GM21529 (cell line): ENCODE results near the gene CD82.
"Not testable (repeated sequence)": the region's sequence is repeated elsewhere in the genome, so short reads cannot be mapped to it uniquely, and the experiment has no call there.

Experiments used
- ATAC-seq: cut with Tn5 transposase; IDR thresholded peaks from one replicate; pipeline ENCODE4 v1.9.1; 2021; ENCODE audit not compliant: unreplicated experiment

CD82 gene

GRCh38 chr11:44559207-44559939 is 6.1 kb upstream of the CD82 start:
- peak; percentile 80 for ATAC-seq

- not testable (repeated sequence) for ATAC-seq
Measured at GRCh38 chr11:44559940-44560300, 5.5 kb upstream of the CD82 start.

DNA sequence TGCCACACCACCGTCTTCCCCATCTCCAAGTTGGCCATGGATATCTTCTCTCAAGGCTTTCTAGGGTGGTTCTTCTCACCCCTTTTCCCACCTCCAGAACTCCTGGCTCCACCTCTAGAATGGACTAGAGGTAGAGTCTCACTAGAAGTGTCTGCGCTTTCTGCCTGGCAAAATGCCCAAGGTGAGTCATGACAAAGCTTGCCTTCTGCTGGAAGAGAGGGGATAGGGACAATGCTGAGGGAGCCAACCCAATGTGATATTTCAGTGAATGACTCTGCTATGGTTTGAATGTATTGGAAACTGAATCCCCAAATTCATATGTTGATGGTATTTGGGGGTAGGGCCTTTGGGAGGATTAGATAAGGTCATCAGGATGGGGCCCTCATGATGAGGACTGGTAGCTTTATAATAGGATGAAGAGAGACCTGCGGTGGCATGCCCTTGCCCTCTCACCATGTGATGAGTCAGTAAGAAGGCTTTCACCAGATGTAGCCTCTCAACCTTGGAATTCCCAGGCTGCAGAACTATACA is 4.1 kb upstream of the CD82 start:
- ATAC-seq = no peak

DNA sequence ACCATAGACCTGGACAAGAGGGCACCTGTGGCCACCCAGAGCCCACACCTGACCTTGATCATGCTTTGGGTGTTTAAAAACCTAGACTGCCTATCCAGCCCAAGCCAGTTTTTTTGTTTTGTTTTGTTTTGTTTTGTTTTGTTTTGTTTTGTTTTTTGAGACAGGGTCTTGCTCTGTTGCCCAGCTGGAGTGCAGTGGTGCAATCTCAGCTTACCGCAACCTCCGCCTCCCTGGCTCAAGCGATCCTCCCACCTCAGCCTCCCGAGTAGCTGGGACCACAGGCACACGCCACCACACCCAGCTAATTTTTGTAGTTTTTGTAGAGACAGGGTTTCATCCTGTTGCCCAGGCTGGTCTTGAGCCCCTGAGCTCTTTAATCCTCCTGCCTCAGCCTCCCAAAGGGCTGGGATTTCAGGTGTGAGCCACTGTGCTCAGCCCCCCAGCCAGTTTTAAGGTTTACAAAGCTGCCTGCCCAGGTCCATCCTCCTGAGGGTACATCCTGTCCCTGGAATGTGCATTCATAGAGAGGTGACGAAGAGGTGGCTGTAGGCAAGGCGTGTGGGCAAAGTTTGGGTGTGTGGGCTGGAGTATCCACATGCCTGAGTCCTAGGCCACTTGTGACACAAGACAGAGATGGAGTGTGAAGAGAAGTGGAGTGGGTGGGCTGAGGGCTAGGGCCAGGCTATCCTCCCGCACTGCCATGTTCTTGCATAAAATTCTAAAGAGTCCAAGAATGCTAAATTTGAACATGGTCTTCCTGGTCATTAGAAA is 3.3 kb upstream of the CD82 start:
- ATAC-seq = no peak

- no peak for ATAC-seq
Measured at GRCh38 chr11:44562845-44563460, 2.5 kb upstream of the CD82 start.

GRCh38 chr11:44563711-44564110 is 1.8 kb upstream of the CD82 start:
- no peak for ATAC-seq

GRCh38 chr11:44564166-44564565 is 1.3 kb upstream of the CD82 start:
- ATAC-seq = no peak

GRCh38 chr11:44564670-44565210 is 723 bp upstream of the CD82 start:
- ATAC-seq = no peak

DNA sequence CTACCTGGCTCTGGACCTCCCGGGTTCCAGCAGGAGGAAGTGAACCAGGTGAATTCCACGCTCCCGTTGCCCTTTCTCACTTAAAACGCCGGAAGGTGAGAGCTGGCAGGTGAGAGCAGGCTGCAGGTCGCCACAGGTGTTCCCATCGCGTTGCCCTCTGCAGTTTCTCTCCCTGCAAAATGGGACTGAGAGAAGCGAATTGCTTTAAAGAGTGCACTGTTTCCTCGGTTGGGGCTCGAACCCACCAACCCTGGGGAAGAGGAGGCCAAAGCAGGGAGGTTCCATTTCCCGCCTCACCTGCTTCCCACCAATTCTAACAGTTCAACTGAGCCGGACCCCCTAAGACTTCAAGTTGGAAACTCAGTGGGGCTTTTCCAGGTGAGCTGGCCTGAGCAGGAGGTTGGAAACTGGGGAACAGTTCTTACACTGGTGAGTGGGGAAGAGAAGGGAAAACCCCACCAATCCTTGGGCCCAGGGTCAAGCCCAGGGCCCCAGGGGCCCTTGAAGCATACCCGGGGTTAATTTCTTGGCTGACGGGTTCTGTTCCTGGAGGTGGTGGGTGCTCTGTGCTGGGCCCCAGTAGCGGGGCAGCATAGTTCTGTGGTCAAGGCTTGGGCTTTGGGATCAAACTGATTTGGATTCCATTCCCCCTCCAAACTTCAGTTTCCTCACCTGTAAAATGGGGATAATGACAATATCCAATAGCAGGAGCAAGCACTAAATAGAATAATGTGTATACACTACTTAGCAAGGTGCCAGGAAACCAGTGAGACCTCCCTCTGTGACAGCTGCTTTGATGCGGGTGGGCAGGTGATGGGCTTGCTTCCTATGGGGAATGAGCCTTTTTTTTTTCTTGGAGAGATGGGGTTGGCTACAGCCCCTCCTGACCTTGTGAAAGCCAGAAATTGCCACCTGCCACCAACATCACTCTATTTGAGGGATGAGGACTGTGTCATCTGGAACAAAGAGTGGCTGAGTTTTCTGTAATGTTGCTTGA is 788 bp downstream of the CD82 start:
- no peak for ATAC-seq

GRCh38 chr11:44566952-44567875 is 1.8 kb downstream of the CD82 start:
- no peak for ATAC-seq

GRCh38 chr11:44567876-44568256 is 2.4 kb downstream of the CD82 start:
- ATAC-seq = no peak

DNA sequence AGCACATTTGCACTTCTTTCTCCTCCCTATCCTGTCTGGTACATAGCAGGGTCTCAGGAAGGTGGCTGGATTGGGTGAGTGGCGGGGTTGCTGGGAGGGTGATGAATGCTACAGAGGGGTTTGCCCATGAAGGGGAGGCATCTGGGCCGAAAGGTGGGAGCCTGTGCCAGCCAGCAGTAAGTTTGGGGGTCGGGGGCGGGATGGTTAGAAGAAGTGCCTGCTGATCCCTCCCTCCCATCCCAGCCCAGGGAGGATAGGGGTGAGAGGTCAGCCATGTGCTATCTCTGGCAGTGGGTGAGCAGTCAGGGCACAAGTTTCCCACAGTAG is 2.8 kb downstream of the CD82 start:
- ATAC-seq = no peak

- peak; percentile 41 for ATAC-seq
Measured at GRCh38 chr11:44568658-44569473, 3.4 kb downstream of the CD82 start.

DNA sequence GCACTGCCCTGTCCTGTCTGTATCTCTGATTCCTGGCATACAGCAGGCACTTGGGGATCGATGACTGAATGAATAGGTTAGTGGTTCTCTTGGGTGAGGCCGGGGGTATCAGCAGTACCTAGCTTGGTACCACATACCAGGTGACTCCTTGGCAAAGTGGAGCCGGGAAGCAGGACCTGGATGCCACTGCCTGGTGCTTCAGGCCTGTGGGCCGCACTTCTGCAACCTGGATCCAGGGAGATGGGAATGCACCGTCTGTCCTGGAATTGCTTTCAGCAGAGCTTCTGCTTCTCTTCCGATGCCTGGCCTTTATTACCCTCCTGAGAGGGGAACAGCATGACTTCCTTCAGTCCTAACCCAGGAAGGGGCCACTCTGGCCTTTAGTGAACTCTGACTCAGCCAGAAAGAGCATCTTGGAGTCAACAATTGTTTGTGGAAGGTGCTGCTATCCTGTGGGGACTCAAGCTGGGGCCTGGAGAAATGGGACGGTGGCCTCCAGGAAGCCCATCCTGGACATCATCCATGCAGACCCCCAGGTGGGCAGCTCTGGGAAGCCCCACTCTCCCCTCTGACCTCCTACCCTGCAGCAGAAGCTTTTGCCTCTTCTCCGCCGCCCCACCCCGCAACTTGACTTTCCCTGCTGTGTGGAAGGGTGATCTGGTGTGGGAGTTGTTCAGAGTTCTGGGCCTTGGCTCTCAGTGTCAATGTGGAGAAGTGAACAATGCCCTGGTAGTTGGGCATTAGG is 5.1 kb downstream of the CD82 start:
- no peak for ATAC-seq

DNA sequence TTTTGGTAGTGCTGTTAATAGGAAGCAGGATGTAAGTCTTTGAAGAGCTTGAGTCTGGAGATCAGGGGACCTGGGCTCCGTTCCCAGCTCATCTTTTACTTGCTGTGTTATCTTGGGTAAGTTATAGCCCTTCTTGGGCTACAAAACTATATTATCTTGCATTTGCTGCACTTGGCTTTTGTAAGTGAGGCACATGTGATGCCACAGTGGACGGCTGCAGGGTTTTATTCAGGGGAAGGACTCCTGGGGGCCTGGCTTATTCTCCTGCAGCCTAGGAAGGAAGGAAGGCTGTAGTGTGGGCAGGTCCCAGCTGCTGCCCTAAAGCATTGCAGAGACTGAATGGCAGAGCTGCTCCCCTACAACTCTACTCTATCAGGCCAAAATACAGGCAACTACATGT is 6.4 kb downstream of the CD82 start:
- no peak for ATAC-seq

- ATAC-seq = no peak
Measured at GRCh38 chr11:44572436-44572835, 7.0 kb downstream of the CD82 start.

DNA sequence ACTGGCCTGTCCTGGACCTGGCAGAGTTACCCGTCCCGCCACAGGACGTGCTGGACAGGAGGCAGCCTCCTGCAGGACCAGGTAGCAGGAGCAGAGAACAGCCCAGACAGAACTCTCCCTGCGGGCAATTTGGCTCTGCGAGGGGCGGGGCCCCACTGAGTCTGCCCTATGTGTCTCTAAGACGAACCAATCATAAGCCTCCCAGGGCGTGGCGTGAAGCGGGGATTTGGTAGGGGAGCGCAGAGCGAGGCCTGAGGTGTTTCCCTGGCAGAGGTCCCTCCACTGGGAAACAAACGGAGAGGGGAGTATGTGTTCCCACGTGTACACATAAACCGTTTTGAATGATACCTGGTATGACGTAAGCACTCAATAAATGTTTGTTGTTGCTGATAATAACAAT is 7.4 kb downstream of the CD82 start:
- no peak for ATAC-seq

DNA sequence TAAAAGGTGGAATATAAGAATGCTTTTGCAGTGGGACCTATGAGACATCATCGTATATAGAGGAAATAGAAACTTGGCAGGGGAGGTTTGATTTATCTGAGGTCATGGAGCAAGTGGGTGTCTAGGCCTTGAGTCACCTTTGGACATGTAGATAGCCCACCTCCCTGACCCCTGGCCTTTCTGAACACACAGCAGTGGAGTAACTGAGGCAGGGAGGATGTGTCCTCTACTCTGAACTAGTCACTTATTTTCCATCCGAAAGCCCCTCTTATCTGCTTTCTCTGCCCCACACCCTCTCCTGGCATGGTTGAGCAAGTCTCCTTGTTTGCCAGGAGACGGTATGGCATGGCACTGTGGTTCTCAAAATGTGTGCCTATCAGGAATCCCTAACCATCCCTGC is 7.9 kb downstream of the CD82 start:
- no peak for ATAC-seq
